Neural cell (in vitro differentiated cells): ENCODE measurements around the gene NOP10. TPM values are rescaled to one million over a fixed set of nuclear protein-coding genes. Genes with fewer than 3 reads are reported as not detected.
"Not testable (repeated sequence)": the region's sequence is repeated elsewhere in the genome, so short reads cannot be mapped to it uniquely, and the experiment has no call there.

ENCODE experiments used
- H2AFZ ChIP-seq: fragments of 200-600, 300-800 bp; sonication (generic), shearing (Covaris generic); 2 replicates; pipeline ENCODE4 v1.6.0; 2014; ENCODE audit warnings: low read depth, mild to moderate bottlenecking, antibody characterized with exemption, low read length, moderate library complexity
- H3F3A ChIP-seq: fragments of 200-600 bp; shearing (Covaris generic); 2 replicates; pipeline ENCODE4 v1.6.1; 2016; ENCODE audit warnings: mild to moderate bottlenecking, moderate library complexity, mixed read lengths, antibody characterized with exemption, low read length; ENCODE audit not compliant: insufficient read depth, poor library complexity, severe bottlenecking
- H3K27ac ChIP-seq: fragments of 200-600, 300-800 bp; sonication (generic), shearing (Covaris generic); 2 replicates; pipeline ENCODE4 v1.5.1; 2014; ENCODE audit warnings: mild to moderate bottlenecking, low read length, moderate library complexity
- H3K27me3 ChIP-seq: fragments of 300-800, 200-600 bp; sonication (generic), shearing (Covaris generic); 2 replicates; pipeline ENCODE4 v1.6.0; 2014; ENCODE audit warnings: mild to moderate bottlenecking, low read depth, low read length, moderate library complexity; ENCODE audit not compliant: insufficient read depth
- H3K36me3 ChIP-seq: fragments of 300-800, 200-600 bp; sonication (generic), shearing (Covaris generic); 2 replicates; pipeline ENCODE4 v1.5.1; 2014; ENCODE audit warnings: mild to moderate bottlenecking, antibody characterized with exemption, low read length, moderate library complexity; ENCODE audit not compliant: insufficient read depth
- H3K4me2 ChIP-seq: fragments of 300-800, 200-600 bp; sonication (generic), shearing (Covaris generic); 2 replicates; pipeline ENCODE4 v1.6.0; 2014; ENCODE audit warnings: mild to moderate bottlenecking, low read length
- H3K4me3 ChIP-seq: fragments of 300-800, 200-600 bp; sonication (generic), shearing (Covaris generic); 2 replicates; pipeline ENCODE4 v1.5.1; 2014; ENCODE audit warnings: mild to moderate bottlenecking, low read length, moderate library complexity
- H3K79me2 ChIP-seq: fragments of 200-600 bp; shearing (Covaris generic); replicated peaks from 2 replicates; pipeline ENCODE4 v1.6.0; 2014; ENCODE audit warnings: mild to moderate bottlenecking, low read length, moderate library complexity; ENCODE audit not compliant: insufficient read depth
- H3K9ac ChIP-seq: fragments of 300-800, 200-600 bp; sonication (generic), shearing (Covaris generic); 2 replicates; pipeline ENCODE4 v1.6.1; 2016; ENCODE audit warnings: mild to moderate bottlenecking, low read length, mixed read lengths
- H3K9me2 ChIP-seq: fragments of 200-600 bp; shearing (Covaris generic); 2 replicates; pipeline ENCODE4 v1.6.1; 2016; ENCODE audit warnings: mild to moderate bottlenecking, low read length, mixed read lengths; ENCODE audit not compliant: insufficient read depth
- H3K9me3 ChIP-seq: fragments of 200-600, 300-800 bp; sonication (generic), shearing (Covaris generic); 2 replicates; pipeline ENCODE4 v1.6.1; 2016; ENCODE audit warnings: mild to moderate bottlenecking, mixed run types, low read length, moderate library complexity, mixed read lengths
- H4K20me1 ChIP-seq: fragments of 200-600 bp; shearing (Covaris generic); 2 replicates; pipeline ENCODE4 v1.6.1; 2016; ENCODE audit warnings: mild to moderate bottlenecking, mixed run types; ENCODE audit not compliant: insufficient read depth
- EP300 ChIP-seq: fragments of 450-650 bp; conservative IDR thresholded peaks from 2 replicates; pipeline ENCODE4 v1.6.1; 2014; ENCODE audit warnings: antibody characterized with exemption, mild to moderate bottlenecking, moderate library complexity; ENCODE audit not compliant: poor library complexity, severe bottlenecking
- EZH2 ChIP-seq: fragments of 200-600, 300-800 bp; shearing (Covaris generic), sonication (generic); IDR thresholded peaks from 2 replicates; pipeline ENCODE4 v1.6.1; 2014; ENCODE audit warnings: antibody characterized with exemption, low read length, borderline replicate concordance, mild to moderate bottlenecking; ENCODE audit not compliant: insufficient read depth, poor library complexity, severe bottlenecking
- MXI1 ChIP-seq: fragments of 450-650 bp; conservative IDR thresholded peaks from 2 replicates; pipeline ENCODE4 v1.6.1; 2014; ENCODE audit warnings: antibody characterized with exemption, mild to moderate bottlenecking; ENCODE audit not compliant: poor library complexity, severe bottlenecking
- POLR2AphosphoS5 ChIP-seq: IDR thresholded peaks from 2 replicates; pipeline ENCODE4 v1.6.1; 2012
- RAD21 ChIP-seq: fragments of 450-650 bp; conservative IDR thresholded peaks from 2 replicates; pipeline ENCODE4 v1.6.1; 2014; ENCODE audit warnings: antibody characterized with exemption, mild to moderate bottlenecking, moderate library complexity
- REST ChIP-seq: IDR thresholded peaks from 2 replicates; pipeline ENCODE4 v1.6.1; 2012; ENCODE audit warnings: borderline replicate concordance
- SMC3 ChIP-seq: fragments of 450-650 bp; conservative IDR thresholded peaks from 2 replicates; pipeline ENCODE4 v1.6.1; 2014; ENCODE audit warnings: antibody characterized with exemption, mild to moderate bottlenecking, moderate library complexity; ENCODE audit not compliant: poor library complexity
- TAF1 ChIP-seq: IDR thresholded peaks from 2 replicates; pipeline ENCODE4 v1.6.1; 2012; ENCODE audit warnings: low read depth
- polyA plus RNA-seq: library from polyadenylated mRNA; depleted of rRNA; stranded (reverse); fragments of >200 nt; gene quantifications from 2 replicates; pipeline ENCODE4 v1.2.3, GENCODE V29; 2014
- TF ChIP-seq, protein P1 (sequence below): fragments of 450-650 bp; IDR thresholded peaks from 2 replicates; pipeline ENCODE4 v1.5.1; 2014; ENCODE audit warnings: antibody characterized with exemption, mild to moderate bottlenecking, moderate library complexity; ENCODE audit not compliant: poor library complexity, severe bottlenecking

Gene NOP10
- polyA plus RNA-seq, 1 donor from 2014 or later = 263 TPM

DNA sequence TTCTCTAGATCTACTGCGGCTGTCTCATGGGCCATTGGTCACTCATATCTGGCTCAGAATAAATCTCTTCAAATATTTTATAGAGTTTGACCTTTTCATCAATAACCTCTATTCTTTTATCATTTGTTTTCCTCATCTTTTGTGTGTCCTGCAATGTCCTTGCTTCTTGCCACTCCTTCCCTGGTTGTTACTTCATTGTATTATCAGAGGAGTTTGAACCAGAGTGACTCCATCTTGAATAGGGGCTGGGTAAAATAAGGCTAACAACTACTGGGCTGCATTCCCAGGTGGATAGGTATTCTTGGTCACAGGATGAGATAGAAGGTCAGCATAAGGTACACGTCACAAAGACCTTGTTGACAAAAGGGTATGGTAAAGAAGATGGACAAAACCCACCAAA is 33.9 kb upstream of the NOP10 start:
- no peaks in the 10 kb centered on the region for H3K9me3 ChIP-seq
- H3F3A ChIP-seq = no peaks in the 10 kb centered on the region
- H2AFZ ChIP-seq = no peak overlapping the region
- no peaks in the 10 kb centered on the region for H4K20me1 ChIP-seq
- no peak overlapping the region for H3K4me2 ChIP-seq
- no peak overlapping the region for H3K27ac ChIP-seq
- TF ChIP-seq RAD21 (no peak), EP300 (no peak), POLR2AphosphoS5 (no peak), TAF1 (no peak), MXI1 (no peak), REST (no peak), SMC3 (no peak), EZH2 (no peak)
- TF ChIP-seq, protein P1, sequence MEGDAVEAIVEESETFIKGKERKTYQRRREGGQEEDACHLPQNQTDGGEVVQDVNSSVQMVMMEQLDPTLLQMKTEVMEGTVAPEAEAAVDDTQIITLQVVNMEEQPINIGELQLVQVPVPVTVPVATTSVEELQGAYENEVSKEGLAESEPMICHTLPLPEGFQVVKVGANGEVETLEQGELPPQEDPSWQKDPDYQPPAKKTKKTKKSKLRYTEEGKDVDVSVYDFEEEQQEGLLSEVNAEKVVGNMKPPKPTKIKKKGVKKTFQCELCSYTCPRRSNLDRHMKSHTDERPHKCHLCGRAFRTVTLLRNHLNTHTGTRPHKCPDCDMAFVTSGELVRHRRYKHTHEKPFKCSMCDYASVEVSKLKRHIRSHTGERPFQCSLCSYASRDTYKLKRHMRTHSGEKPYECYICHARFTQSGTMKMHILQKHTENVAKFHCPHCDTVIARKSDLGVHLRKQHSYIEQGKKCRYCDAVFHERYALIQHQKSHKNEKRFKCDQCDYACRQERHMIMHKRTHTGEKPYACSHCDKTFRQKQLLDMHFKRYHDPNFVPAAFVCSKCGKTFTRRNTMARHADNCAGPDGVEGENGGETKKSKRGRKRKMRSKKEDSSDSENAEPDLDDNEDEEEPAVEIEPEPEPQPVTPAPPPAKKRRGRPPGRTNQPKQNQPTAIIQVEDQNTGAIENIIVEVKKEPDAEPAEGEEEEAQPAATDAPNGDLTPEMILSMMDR = no peak
- H3K4me3 ChIP-seq = no peak overlapping the region
- no peaks in the 10 kb centered on the region for H3K36me3 ChIP-seq
- no peaks in the 10 kb centered on the region for H3K27me3 ChIP-seq
- no peaks in the 10 kb centered on the region for H3K9me2 ChIP-seq
- no peaks in the 10 kb centered on the region for H3K79me2 ChIP-seq
- no peak overlapping the region for H3K9ac ChIP-seq

DNA sequence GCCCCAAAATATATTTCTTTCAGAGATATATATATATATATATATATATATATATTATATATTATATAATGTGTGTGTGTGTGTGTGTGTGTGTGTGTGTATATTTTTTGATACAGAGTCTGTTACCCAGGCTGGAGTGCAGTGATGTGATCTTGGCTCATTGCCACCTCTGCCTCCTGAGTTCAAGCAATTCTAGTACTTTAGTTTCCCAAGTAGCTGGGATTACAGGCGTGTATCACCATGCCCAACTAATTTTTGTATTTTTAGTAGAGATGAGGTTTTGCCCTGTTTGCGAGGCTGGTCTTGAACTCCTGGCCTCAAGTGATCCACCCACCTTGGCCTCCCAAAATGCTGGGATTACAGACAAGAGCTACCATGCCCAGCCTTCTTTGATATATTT is 32.6 kb upstream of the NOP10 start:
- not testable (repeated sequence) for H4K20me1 ChIP-seq, H2AFZ ChIP-seq, H3K9me2 ChIP-seq, H3K9ac ChIP-seq, H3K9me3 ChIP-seq, H3K4me3 ChIP-seq, H3K36me3 ChIP-seq, H3F3A ChIP-seq, H3K27me3 ChIP-seq, H3K79me2 ChIP-seq, H3K27ac ChIP-seq, H3K4me2 ChIP-seq

DNA sequence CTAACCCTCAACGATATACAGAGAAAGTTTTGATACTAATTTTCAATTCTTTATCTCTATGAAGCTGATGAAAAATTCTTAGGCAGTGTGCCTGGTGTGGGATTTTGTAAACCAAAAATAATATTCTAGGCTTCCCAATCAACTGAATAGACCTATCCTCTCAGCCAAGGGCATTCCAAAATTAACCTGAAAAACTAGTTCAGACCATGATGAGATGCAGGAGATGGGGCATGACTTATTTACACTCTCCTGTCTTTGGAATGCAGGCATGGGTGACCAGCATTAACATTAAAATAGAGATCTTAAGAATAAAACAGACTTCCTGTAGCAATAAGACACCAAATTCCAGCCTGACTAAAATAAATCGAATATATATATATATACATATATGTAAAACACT is 31.9 kb upstream of the NOP10 start:
- H3K9ac ChIP-seq = no peak overlapping the region
- no peaks in the 10 kb centered on the region for H4K20me1 ChIP-seq
- H3F3A ChIP-seq = no peaks in the 10 kb centered on the region
- no peaks in the 10 kb centered on the region for H3K36me3 ChIP-seq
- H3K4me3 ChIP-seq = no peak overlapping the region
- no peaks in the 10 kb centered on the region for H3K9me2 ChIP-seq
- no peaks in the 10 kb centered on the region for H3K79me2 ChIP-seq
- H3K27ac ChIP-seq = no peak overlapping the region
- TF ChIP-seq EZH2 = no peak
- TF ChIP-seq, protein P1 = no peak
- no peak for TF ChIP-seq EP300
- TF ChIP-seq SMC3 = no peak
- H3K9me3 ChIP-seq = no peaks in the 10 kb centered on the region
- no peaks in the 10 kb centered on the region for H3K27me3 ChIP-seq
- H3K4me2 ChIP-seq = no peak overlapping the region
- H2AFZ ChIP-seq = no peak overlapping the region
